A204.1 (cell line): ENCODE results near the gene KRI1.
"Not testable (repeated sequence)": the region's sequence is repeated elsewhere in the genome, so short reads cannot be mapped to it uniquely, and the experiment has no call there.

Source experiments
- FAIRE-seq: peaks from 2 replicates; lab custom pipeline; 2012; peaks lifted over from hg19 to GRCh38; lab: Jason Lieb, UNC

Gene KRI1

GRCh38 chr19:10549733-10550132, 16.1 kb downstream of the KRI1 start:
- no peak for FAIRE-seq

GRCh38 chr19:10548746-10549276, 17.0 kb downstream of the KRI1 start:
- FAIRE-seq, result no peak

GRCh38 chr19:10546817-10547216, 19.0 kb downstream of the KRI1 start:
- FAIRE-seq, result no peak

- FAIRE-seq, result no peak
These were observed 21.0 kb downstream of the KRI1 start for GRCh38 chr19:10544753-10545251.

DNA sequence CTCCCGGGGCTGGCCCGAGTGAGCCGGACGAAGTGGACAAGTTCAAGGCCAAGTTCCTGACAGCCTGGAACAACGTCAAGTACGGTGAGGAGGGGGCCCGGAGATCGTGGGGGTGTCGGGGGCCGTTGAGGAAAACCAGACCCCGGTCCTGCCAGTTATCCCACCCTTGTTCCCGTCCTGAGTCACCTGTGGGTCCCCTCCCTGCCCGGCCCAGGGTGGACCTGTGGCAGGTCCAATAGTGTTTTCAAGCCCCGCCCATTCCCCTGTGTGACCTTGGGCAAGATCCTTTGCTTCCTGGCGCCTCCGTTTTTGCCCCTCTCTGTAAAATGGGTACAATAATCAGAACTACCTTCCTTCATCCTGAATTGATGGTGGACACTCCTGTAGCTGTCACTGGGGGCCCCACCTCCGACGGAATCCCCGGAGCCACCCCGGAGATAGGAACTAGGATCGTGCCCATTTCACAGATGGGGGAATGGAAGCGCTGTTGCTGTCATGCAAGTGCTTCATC, 21.5 kb downstream of the KRI1 start:
- FAIRE-seq, result no peak

DNA sequence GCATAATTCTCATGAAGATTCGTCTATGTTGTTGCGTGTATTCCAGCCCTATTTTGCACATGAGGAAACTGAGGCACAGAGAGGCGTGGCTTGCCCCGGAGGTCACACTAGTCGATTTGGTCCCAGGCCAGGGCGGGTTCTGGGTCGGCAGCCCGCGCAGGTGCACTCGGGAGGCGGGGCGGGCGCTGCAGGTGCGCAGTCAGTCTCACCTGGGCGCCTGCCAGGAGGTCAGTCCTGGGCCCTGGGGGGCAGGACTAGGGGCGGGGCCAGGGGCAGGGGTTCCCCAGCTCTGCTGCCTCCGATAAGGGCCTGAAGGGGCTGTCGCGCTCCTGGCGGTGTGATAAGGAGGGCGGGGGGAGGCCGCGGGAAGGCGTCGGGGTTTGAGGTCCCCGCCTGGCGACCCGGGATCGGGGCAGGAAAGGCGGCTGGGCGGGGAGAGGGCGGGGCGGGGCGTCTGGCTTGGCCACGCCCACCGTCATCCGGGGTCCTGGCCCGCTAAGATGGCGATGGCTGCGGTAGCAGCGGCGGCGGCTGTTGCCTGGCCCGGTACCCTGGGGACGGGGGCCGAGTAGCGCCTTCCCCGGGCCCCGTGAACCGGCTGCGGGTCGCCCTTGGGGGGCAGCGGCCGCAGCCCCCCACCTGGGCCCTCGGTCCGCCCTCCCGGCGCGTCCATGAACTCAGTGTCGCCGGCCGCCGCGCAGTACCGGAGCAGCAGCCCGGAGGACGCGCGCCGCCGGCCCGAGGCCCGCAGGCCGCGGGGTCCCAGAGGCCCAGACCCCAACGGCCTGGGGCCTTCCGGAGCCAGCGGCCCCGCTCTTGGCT, 22.2 kb downstream of the KRI1 start, which contains the start of gene ATG4D:
ATG4D (plus strand) TSS at position 485 of the 822 bp plus-strand sequence; CDS start at position 672, 187 bp downstream.
- no peak for FAIRE-seq

DNA sequence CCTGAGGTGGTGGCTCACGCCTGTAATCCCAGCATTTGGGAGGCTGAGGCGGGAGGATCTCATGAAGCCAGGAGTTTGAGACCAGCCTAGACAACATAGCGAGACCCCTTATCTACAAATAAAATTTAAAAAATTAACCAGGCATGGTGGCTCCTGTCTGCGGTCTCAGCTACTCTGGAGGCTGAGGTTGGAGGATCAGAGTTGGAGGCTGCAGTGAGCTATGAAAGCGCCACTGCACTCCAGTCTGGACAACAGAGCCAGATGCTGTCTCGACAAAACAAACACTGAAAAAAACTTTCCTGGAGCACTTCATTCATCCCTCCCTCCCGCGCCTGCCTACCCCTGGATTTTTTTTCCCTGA, 22.8 kb downstream of the KRI1 start:
- no peak for FAIRE-seq

DNA sequence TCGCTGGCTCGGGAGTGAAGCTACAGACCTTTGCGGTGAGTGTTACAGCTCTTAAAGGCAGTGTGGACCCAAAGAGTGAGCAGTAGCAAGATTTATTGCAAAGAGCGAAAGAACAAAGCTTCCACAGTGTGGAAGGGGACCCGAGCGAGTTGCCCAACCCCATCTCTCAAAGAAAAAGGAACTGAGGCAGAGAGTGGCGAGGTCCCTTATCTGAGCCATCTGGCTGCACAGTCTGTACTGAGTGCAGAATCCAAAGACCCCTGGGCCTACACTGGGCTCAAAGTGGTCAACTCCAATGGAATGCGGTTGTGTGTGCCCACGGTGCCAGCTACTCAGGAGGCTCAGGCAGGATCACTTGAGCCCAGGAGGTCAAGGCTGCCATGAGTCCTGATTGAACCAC, 26.8 kb downstream of the KRI1 start:
- FAIRE-seq, result not testable (repeated sequence)

- FAIRE-seq, result no peak
These were observed 27.4 kb downstream of the KRI1 start for GRCh38 chr19:10538204-10538983.

DNA sequence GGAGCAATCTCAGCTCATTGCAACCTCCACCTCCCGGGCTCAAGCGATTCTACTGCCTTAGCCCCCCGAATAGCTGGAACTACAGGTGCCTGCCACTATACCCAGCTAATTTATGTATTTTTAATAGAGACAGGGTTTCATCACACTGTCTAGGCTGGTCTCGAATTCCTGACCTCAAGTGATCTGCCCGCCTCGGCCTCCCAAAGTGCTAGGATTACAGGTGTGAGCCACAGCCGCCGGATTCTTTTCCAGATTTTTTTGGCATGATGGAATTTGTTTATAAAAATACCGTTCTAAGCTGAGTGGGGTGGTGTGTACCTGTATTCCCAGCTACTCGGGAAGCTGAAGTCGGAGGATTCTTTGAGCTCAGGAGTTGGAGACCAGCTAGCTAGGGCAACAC, 28.1 kb downstream of the KRI1 start:
- FAIRE-seq, result no peak

DNA sequence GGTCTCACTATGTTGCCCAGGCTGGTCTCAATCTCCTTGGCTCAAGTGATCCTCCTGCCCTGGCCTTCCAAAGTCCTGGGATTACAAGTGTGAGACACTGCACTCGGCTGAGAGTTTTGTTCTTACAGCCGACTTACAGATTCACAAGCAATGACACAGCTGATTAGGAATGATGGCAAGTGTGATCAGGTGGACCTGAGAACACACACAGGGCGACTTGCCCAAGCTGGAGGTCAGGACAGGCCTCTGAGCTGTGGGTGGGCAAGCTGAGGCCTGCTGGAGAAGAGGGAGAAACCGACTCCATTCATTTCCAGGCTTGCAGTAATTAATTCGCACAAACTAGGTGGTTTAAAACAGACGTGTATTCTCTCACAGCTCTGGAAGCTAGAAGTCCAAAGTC, 30.2 kb downstream of the KRI1 start:
- no peak for FAIRE-seq

- FAIRE-seq, result no peak
These were observed 32.0 kb downstream of the KRI1 start for GRCh38 chr19:10533646-10534386.

DNA sequence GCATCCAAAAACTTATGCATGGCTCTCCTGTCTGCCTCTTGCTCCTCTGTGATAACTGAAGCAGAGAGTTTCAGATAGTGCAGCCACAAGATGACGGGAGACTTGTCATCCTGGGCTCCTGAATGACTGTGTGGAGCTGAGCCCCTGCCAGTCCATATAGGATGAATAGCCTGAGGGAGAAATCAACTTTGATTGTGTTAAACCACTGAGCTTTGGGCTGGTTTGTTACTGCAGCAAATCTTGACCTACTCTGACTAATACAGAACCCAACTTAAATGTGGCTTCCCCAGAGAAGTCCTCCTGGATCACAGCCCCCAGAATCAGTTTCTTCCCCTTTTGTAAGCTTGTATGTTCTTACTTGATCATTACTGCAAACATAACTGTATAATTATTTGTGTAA, 33.4 kb downstream of the KRI1 start:
- FAIRE-seq, result no peak

GRCh38 chr19:10526887-10527286, 38.9 kb downstream of the KRI1 start:
- FAIRE-seq, result not testable (repeated sequence)

DNA sequence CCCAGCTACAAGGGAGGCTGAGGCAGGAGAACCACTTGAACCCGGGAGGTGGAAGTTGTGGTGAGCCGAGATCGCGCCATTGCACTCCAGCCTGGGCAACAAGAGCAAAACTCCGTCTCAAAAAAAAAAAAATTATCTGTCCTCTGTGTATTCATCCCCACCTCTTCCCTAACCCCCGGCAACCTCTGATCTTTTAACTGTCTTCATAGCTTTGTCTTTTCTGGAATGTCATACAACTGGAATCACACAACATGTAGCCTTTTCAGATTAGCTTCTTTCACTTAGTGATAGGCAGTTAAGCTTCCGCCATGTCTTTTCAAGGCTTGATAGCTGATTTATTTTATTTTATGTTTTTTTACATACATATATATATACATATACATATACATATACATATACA, 40.2 kb downstream of the KRI1 start:
- peak; percentile 65 for FAIRE-seq

GRCh38 chr19:10523135-10523636, 42.6 kb downstream of the KRI1 start:
- FAIRE-seq, result no peak

GRCh38 chr19:10521461-10522171, 44.2 kb downstream of the KRI1 start:
- no peak for FAIRE-seq

GRCh38 chr19:10520652-10521318, 45.0 kb downstream of the KRI1 start:
- no peak for FAIRE-seq

- FAIRE-seq, result no peak
These were observed 46.4 kb downstream of the KRI1 start for GRCh38 chr19:10519421-10519820.
